ENCODE measurements around the gene FGF22. TPM values are rescaled to one million over a fixed set of nuclear protein-coding genes. Genes with fewer than 3 reads are reported as not detected.
A peak's percentile ranks its signal among the peaks of the same experiment; 100 is the strongest.

The FGF22 gene
- total RNA-seq, 1 donor, result 0.27 TPM

DNA sequence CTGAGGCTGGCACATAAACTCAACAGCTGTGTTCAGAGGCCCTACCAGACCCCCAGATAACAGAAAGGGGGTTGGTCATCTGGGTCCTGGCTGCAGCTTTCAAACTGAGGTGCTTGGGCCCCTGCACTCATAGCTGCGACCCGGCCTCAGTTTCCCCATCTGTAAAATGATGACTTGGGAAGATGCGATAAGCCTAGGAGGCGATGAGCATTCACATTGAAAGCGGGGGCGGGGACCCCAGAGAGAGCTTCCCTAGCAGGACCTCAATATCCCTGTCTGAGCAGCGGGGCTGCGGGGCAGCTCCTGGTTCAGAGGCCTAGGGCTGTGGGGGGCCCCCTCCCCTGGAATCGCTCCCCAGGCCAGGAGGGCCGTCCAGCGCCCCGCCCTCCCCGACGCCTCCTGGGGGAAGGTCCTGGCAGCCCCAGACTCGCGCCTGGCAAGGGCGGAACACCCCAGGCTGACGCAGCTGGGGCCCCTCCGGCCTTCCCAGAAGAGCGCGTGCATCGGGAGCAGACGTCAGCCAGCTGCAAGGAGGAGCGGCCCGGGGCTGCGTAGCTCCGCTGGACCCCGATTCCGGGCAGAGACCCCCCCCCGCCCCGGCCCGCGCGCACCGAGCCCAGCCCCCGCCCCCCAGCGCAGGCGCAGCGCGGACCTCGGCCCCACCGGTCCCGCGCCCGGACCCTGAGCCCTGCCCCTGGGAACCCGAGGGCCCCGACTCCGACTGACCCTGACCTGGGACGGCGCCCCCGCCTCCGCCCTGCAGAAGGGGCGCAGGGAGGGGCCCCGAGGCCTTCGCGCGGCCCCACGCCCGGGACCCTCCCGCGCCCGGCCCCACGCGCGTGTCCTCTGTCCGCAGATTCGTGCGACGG lies 40.0 kb downstream of the FGF22 start:
- TF ChIP-seq, protein P1, sequence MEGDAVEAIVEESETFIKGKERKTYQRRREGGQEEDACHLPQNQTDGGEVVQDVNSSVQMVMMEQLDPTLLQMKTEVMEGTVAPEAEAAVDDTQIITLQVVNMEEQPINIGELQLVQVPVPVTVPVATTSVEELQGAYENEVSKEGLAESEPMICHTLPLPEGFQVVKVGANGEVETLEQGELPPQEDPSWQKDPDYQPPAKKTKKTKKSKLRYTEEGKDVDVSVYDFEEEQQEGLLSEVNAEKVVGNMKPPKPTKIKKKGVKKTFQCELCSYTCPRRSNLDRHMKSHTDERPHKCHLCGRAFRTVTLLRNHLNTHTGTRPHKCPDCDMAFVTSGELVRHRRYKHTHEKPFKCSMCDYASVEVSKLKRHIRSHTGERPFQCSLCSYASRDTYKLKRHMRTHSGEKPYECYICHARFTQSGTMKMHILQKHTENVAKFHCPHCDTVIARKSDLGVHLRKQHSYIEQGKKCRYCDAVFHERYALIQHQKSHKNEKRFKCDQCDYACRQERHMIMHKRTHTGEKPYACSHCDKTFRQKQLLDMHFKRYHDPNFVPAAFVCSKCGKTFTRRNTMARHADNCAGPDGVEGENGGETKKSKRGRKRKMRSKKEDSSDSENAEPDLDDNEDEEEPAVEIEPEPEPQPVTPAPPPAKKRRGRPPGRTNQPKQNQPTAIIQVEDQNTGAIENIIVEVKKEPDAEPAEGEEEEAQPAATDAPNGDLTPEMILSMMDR (IDR thresholded peaks at IDR 0.05; ENCODE audit: insufficient read depth, low read length), result no peak

DNA sequence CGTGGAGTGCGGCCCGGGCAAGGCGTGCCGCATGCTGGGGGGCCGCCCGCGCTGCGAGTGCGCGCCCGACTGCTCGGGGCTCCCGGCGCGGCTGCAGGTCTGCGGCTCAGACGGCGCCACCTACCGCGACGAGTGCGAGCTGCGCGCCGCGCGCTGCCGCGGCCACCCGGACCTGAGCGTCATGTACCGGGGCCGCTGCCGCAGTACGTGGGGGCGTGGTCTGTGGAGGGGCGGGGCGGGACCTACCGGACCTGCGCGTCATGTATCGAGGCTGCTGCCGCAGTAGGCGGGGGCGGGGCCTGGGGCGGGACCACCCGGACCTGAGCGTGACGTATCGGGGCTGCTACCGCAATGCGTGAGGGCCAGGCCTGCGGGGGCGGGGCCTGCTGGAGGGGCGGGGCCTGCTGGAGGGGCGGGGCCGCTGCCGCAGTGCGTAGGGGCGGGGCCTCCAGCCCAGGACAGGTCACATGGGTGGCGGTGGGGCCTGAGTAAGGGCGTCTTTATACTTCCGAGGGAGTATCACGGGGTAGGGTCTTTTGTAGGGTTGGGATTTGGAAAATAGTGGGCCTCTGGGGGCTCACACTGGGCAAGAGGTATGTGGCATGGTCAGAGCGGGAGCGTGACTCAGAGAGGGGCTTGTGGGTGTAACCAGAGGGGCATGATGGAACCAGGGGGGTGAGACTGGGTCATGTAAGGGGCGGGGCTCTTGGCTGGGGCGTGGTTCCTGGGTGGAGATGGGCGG lies 40.8 kb downstream of the FGF22 start:
- TF ChIP-seq, protein P1 (IDR thresholded peaks at IDR 0.05; ENCODE audit: insufficient read depth, low read length), result peak; percentile 31
- H3K4me3 ChIP-seq (ENCODE audit: low read depth, low read length), result peak overlapping the region; percentile 73
- peak; percentile 98 for DNase-seq (ENCODE audit: low read depth)

More for the DNA sequence above, 40.0 kb downstream of the FGF22 start:
- H3K4me3 ChIP-seq (ENCODE audit: low read depth, low read length), result peak overlapping the region; percentile 73
- DNase-seq (ENCODE audit: low read depth), result peak; percentile 86

DNA sequence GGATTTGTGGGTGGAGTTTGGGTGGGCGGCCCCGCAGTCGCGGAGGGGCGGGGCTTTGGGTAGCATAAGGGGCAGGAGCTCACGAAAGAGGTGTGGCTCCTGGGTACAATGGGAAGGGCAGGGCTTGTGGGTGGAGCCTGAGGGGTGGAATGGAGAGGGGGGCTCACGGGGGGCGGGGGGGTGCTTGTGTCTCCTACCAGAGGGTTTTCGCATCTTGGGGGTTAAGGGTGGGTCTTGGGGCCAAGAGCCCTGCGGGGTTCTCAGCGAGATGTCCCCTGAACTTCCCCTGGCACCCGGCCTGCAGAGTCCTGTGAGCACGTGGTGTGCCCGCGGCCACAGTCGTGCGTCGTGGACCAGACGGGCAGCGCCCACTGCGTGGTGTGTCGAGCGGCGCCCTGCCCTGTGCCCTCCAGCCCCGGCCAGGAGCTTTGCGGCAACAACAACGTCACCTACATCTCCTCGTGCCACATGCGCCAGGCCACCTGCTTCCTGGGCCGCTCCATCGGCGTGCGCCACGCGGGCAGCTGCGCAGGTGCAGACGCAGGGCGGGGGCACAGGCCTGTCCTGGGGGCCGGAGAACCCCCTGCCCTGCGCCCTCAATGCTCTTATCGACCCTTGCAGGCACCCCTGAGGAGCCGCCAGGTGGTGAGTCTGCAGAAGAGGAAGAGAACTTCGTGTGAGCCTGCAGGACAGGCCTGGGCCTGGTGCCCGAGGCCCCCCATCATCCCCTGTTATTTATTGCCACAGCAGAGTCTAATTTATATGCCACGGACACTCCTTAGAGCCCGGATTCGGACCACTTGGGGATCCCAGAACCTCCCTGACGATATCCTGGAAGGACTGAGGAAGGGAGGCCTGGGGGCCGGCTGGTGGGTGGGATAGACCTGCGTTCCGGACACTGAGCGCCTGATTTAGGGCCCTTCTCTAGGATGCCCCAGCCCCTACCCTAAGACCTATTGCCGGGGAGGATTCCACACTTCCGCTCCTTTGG lies 41.6 kb downstream of the FGF22 start:
- peak overlapping the region; percentile 18 for H3K4me3 ChIP-seq (ENCODE audit: low read depth, low read length)
- no peak for DNase-seq (ENCODE audit: low read depth)
- TF ChIP-seq, protein P1 (IDR thresholded peaks at IDR 0.05; ENCODE audit: insufficient read depth, low read length), result no peak

DNA sequence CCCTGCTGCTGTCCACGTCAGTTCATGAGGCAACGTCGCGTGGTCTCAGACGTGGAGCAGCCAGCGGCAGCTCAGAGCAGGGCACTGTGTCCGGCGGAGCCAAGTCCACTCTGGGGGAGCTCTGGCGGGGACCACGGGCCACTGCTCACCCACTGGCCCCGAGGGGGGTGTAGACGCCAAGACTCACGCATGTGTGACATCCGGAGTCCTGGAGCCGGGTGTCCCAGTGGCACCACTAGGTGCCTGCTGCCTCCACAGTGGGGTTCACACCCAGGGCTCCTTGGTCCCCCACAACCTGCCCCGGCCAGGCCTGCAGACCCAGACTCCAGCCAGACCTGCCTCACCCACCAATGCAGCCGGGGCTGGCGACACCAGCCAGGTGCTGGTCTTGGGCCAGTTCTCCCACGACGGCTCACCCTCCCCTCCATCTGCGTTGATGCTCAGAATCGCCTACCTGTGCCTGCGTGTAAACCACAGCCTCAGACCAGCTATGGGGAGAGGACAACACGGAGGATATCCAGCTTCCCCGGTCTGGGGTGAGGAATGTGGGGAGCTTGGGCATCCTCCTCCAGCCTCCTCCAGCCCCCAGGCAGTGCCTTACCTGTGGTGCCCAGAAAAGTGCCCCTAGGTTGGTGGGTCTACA lies 43.1 kb downstream of the FGF22 start:
- DNase-seq (ENCODE audit: low read depth), result no peak
- TF ChIP-seq, protein P1 (IDR thresholded peaks at IDR 0.05; ENCODE audit: insufficient read depth, low read length), result no peak
- no peak overlapping the region for H3K4me3 ChIP-seq (ENCODE audit: low read depth, low read length)

DNA sequence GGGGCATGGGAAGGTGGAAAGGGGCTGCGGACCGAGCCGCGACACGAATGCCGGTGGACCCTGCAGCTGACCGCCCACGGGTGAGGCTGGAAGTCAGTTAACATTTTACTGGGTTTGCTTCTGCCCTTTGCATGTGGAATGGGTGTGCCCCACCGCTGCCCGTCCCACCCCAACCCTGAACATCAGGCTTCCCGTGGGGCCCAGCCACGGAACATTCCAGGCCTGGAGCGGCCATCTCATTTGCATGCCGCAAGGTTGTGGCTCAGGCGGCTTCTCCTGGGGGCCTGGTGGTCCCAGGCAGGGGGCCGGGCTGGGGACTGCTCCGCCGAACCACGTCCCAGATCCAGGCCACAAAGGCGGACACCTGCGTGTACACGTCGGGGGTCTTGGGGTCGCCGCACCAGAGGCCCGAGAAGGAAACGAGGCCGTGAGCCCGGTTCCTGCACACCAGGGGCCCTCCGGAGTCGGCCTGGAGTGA lies 45.8 kb downstream of the FGF22 start:
- no peak overlapping the region for H3K4me3 ChIP-seq (ENCODE audit: low read depth, low read length)
- DNase-seq (ENCODE audit: low read depth), result no peak
- TF ChIP-seq, protein P1 (IDR thresholded peaks at IDR 0.05; ENCODE audit: insufficient read depth, low read length), result no peak

Data from fibroblast of the aortic adventitia (primary cell).